ENCODE results near the gene CARD11.

The CARD11 gene

DNA sequence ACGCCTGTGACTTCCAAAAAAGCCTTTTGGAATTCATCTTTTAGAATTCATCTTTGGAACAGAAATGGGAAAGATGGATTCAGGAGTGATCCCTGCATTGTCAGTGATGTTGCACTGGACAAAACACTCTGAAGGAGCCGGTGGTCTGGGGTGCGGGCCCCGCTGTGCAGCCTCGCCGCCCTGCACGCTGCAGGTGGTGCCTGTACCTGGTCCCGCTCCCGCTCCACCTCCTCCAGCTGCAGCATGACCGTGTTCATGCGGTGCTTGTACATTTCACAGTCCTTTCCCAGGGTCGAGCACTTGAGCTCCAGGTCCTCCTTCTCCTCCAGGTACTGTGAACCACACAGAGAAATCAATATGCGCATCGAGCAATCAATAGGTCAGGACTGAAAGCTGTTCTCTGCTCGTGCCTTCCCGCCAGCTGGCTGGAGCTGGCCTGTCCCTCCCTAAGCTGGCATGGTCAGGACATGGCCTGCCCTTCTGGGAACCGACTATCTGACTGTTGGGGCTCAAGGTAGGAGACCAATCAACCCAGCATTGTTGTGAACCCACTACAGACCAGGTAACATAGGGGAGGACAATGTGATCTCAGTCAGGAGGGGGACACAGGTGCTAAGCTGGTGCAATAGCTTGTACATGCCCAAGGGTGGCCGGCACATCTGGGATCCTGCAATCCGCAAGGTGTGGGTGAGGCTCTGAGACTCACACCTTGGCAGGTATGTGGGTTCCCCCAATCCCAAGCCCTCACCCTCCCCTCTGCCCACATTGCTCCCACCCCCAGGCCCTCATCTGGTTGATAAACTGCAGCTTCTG is 105.8 kb downstream of the CARD11 start:
- DNase-seq, result no peak

DNA sequence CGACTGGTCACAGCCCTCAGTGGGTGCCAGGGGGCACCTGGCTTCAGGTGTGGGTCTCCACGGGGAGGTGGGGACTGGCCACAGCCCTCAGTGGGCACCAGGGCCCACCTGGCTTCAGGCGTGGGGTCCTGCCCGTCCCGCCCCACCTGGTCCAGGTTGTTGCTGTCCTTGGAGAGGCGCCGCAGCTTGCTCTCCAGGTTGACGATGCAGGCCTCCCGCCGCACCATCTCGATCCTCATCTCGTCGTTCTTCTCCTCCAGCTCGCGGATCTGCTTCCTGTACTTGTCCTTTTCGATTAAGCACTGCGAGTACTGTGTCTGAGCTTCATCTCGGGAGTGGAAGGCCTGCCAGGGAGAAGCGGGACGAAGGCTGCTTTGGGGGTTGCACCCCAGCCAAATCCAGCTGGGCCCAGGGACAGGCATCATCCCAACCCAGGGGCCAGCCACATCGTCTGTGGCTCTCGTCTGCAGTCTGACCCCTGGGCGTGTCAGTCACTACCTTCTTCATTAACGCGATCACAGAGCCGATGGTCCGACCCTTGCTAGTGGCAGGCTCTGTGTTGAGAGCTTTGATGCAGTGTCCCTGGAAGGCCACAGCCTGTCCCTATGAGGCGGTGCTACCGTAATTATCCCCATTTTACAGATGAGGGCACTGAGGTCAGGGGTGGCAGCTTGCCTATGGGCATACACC is 106.6 kb downstream of the CARD11 start:
- DNase-seq, result no peak

DNA sequence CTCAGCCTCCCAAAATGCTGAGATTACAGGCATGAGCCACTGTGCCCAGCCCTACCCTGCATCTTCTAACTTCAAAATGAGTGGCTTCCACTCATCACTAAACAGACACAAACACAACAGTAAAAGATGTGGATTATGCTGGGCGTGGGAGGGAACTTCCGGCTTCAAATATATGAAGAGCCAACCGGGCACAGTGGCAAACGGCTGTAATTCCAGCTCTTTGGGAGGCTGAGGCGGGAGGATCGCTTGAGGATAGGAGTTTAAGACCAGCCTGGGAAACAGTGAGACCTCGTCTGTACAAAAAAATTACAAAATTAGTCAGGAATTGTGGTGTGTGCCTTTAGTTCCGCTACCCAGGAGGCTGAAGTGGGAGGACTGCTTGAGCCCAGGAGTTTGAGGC is 107.4 kb downstream of the CARD11 start:
- DNase-seq, result no peak

DNA sequence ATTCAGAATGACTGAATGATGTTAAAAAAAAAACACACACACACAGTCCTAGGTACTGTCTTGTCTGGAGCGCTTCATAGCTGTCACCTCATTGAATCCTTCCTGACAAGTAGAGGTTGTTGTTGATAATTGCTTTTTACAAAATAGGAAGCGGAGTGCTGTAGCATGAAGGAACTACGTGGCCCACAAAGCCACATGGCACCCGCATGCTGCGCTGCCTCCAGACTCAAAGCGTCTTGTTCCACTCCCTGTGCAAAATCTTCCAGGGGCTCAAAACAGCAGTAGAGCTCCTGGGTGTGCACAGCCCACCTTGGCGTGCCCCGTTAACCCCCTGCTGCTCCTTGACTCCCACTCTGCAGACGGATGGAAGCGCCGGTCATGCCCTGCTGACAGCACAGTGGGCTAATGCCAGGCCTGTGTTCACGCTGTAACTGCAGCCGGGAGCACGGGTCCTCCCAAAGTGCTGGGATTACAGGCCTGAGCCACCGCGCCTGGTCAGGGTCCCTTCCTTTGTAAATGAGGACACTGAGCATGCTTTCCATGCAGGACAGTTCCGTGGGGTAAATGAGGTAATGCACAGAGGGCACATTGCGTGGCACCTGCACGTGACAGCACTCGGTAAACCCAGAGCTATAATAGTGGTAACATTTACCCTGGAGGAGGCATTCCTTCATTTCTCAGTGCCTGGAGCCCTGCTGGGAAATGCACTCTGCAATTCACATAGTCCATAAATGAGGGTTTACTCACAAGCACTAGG is 108.5 kb downstream of the CARD11 start:
- DNase-seq, result no peak

DNA sequence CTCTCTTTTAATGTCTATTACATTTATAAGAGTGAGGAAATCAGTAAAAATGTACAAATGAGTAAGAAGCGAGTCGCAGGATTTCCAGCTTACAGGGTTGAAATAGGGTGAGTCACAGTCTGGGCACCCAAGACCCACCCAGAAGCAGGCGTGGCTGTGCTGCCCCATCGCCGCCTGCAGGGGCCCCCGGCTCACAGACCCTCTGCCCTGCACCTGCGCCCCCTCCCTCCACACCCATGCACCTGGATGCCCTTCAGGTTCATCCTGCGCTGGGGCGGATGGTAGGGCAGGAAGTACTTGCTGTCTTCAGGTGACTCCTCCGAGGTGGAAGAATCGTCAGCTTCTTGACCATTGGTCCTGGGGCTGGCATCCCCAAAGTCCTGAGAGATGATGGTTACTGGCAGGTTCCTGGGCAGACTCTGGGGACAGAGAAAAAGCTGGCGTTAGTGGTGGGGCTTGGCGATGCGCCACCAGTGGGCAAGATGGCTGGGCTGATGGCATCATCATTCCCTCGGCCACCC is 109.4 kb downstream of the CARD11 start:
- DNase-seq, result no peak

DNA sequence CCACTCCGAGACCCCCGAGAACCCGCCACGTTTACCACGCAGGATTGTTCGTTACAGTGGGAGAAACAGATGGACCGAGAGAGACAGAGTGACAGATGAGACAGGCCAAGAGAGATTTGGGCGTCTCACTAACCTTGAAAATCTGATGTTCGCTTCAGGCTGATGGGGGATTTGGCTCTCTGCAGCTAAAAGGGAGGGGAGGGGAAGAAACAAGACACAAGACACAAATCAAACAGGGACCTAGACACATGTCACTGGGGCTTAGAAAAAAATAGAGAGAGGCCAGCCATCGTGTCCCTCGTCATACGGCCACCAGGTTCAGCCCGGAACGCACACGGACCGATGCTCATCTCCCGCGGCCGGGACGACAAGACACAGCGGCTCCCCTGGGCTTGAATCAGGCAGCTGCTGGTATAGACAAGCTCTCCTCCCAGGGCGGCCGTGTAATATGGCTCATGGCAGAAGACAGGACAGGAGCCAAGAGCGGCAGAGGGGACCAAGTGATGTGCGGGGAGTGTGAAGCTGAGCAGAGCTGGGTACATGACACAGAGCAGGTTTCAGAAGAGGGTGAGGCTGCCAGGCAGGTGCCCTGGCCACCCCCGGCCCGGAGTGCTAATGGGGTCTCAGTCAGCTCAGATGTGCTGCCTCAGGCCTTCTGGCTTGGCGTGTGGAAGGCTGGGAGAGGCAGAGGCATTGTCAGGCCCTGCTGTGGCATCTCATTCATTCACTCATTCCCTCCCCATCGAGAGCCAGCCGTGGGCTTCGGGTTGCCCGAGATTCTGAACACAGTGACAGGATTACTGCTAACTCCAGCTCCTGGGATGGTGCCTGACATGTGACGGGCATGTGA is 111.0 kb downstream of the CARD11 start:
- DNase-seq, result no peak

DNA sequence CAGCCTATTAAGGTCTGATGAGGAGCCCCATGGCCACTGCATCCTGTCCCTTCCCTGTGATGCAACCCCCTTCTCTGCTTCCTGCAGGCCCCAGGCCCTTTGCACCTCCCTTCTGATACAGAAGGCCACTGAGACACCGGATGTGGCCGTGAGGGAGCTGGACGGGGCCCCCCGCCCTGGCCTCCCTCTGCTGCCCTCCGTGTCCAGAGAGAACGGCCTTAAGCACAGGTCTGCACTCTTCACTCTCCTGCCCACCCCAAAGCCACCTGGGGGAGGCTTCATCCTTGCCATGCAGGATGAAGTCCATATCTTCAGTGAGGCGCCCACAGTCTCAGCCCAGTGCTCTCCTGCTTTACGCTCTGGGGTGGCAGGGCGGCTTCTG is 112.6 kb downstream of the CARD11 start:
- DNase-seq, result no peak

DNA sequence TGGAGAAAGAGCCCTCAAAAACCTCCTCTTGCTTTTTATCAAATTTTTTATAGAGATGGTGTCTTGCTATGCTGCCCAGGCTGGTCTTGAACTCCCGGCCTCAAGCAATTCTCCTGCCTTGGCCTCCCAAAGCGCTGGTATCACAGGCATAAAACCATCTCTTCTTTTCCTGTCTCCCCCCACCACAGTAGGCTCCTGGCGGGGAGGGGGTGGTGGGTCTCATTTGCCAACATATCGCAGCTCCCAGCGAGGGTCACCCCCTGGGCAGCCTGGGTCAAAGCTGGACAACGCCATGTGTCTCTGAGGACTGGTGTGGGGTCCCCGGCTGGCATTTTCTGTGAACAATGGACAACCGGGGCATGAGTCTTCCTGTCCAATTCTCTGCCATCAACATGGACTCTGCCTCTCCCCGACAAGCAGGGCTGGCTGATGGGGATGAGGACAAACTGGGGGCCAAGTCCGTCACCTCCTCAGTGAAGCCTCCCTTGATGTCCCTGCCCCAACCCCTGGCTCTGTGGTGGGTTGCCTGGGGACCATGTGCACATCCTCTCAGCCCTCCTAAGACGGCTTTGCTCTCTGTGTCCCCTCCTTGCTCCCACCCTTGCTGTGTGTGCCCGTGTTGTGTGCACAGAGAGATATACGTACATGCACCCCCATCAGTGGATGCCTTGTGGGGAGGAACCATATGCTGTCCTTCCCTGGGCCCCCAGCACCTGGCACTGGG is 113.2 kb downstream of the CARD11 start:
- no peak for DNase-seq

DNA sequence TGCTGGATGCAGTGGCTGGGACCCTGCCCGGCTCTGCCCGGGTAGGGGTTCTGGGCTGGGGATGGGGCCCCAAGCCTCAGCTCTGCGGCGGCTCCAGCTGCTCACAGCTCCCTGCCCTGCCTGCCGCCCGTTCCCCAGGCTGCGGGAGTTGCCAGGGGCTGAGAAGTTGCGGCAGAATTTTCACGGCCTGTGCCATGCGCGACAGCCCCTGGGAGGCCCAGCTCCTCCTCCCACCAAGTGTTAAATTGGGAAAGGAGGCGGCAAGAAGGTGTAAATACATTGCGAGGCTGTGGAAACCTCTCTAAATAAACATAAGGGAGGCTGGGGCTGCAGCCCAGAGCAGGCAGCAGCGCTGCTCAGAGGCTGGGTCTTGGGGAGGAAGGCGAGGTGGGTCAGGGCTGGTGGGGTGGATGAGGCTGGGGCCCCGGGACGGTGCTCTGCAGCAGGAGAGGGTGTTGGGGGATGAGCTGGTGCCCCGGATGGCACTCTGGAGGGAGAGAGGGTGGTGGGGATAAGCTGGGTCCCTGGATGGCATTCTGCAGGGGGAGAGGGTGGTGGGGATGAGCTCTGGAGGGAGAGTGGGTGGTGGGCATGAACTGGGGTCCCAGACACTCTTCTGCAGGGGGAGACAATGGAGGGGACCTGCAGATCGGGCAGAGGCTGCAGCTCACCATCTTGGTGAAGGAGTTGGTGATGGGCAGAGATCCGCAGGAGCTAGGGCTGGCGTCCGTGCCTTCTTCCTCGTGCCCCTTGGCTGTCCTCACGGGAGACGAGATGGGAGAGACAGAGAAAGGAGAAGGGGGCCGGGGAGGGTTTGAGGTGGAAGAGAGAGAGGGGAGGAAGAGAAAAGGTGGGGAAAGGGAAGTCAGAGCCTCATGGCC is 114.1 kb downstream of the CARD11 start:
- no peak for DNase-seq

DNA sequence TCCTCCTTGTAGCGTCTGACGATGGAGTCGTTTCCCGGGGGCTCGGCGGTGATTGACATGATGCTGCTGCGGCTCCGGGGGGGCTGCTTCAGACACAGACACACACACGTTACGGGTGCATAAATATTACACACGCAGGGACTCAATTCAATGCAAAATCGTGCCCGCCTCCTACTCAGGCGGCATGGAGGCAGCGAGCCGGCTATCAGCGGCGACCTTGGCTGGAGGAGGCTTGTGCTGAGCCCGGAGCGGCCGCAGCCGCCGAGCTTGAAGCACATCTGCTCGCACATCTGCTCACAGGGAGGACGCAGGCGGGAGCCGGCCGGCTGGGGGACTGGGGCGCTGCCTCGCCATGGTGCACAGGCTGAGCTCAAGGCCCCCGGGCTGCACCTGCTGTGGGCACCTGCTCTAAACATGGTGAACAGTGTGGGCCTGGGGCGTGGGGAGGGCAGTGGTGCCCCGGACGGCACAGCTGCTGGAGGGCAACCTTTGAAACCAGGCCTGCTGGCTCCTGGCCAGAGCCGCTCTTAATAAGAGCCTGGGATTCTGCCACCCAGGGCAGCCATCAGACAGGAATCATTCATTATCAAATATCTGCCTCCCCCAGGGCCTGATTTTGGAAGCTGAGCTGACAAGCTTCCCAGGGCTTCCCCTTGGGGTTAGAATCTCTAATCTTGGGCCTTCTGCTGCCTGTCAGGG is 114.9 kb downstream of the CARD11 start:
- no peak for DNase-seq

DNA sequence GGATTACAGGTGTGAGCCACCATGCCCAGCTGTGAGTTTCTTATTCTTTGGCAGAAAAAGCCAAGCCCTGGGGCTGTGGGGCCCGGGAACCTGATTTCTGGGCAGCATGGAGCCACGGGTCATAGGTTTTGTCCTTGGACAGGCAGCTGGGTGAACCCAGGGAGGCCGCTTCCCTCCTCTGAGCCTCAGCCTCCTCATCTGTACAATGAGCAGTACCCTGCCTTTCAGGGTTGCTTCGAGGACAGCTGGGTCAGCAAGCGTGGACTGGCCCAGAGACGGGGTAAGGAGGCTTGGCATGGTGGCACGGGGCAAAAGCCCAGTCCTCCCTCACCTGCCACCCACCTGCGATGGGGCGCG is 115.4 kb downstream of the CARD11 start:
- DNase-seq, result no peak

DNA sequence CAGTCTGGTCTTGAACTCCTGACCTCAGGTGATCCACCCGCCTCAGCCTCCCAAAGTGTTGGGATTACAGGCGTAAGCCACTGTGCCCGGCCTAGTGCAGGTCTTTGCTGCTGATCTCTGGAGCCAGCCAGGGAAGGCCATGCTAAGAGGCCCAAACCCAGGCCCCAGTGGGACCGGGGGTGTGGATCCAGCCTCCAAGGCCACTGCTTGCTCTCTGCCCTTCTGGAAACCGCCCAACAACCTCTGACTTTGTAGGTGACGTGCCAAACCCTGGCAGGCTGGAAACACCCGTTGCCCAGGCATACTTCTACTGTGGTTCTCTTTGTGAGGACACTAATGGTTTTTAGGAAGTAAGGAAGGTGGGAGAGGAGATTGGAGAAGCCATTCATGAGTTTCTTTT is 116.1 kb downstream of the CARD11 start:
- DNase-seq, result no peak

DNA sequence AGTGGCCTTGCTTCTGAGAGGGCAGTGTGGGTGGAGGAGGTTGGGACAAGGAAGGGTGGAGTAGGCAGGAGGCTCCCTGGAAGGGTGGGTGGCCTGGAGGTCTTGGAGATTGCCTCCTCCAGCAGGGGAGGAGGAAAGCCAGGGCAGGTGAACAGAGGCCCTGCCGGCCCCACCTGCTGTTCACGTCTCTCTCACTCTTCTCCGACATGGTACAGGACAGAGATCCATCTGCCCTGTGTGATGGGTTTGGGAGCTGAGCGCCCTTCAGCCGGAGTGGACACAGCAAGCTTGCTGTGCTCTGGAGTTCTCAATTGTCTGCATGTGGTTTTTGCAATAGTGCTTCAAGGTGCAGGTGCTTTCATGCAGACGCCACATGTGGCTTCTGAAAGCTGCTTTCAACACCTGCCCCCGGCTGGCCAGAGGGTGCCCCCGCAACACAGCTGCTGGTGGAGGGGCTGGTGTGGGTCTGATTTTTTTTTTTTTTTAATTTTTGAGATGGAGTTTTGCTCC is 116.7 kb downstream of the CARD11 start:
- no peak for DNase-seq

DNA sequence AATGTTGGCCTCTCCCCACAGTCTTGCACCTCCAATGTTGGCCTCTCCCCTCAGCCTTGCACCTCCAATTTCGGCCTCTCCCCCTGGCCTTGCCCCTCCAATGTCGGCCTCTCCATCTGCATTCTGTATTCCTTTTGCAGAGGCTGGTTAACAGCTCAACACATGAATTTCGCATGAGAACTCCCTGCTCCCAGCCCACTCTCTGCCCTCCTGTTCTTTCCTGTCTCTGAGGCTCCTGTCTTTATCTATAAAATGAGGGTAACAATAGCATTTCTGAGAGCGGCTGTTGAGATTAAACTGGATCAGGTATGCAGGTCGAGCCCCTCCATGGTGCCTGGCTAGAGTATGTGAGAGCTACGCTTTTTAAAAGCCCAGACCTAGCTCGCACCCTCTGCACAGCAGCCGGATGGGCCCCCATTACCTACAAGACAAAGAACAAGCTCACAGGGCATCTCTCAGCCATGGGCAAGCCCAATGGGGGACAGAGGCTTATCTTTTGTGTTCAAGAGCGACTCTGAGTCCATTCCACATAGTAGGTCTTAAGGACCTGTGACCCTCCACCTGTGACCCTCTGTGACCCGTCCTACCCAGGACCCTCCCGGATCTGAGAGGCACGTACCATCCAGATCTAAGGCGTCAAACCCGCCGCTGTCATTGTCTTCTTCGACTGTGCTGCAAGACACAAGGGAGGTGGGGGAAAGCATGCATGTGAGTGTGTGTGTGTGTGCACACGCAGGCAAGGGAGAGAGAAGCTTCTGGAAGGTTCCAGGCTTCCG is 117.4 kb downstream of the CARD11 start:
- no peak for DNase-seq

DNA sequence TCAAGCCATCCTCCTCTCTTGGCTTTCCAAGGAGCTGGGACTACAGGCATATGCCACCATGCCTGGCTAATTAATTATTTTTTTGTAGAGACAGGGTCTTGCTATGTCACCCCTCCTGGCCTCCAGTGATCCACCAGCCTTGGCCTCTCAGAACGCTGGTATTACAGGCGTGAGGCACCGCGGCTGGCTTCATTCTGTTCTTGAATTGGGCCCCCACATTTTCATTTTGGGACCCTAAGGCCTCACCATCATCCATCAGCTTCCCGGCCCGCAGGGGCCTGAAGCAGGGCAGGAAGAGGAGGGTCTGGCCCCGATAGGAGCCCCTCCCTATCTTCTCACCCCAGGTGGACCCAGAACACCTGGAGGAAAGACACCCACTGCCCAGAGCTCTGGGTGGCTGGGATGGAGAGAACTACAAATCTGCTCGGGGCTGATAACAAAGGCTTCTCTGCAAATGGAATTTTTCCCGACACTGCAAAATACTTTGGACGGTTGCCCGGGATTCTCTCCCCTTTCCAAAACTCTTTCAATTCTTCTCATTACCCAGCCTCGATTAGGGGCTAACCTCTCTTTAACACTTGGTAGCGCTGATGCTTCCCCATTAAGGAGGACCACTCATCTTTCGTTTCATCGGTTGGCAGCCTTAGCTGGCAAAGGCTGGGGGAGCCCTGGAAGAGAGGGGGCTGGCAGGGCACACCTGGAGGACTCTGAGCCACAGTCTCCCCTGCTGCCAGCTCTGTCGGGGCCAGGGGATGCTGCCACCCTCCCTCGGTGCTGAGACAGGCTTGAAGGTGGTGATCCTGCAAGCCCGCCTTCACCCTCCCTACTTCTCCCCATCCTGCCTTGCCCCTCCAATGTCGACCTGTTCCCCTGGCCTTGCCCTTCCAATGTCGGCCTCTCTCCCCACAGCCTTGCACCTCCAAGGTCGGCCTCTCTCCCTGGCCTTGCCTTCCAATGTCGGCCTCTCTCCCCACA is 118.5 kb downstream of the CARD11 start:
- no peak for DNase-seq

DNA sequence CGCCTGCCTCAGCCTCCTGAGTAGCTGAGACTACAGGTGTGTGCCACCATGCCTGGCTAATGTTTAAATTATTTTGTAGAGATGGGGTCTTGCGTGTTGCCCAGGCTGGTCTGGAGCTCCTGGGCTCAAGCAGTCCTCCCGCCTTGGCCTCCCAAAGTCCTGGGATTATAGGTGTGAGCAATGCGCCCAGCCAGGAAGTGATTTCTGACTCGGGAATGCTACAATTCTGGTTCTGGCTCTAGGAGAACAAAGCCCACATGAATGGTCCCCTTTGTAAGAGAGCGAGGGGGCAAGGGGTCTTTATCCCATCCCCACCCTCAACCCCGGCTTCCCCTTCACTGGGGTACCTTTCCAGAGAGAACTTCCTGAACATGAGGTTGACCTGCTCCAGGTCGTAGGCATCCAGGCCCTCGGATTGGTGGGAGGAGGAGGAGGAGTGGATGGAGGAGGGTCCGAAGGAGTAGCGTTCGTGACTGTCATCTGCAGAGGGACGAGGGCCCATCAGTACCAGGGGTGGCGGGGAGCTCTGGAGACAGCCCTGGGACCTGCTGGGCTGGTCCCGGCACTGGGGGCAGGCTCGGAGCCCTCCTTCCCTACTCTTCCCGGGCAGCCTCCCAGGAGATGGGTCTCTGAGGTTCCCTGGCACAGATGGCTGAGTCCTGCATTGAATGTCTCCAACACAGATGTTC is 119.6 kb downstream of the CARD11 start:
- no peak for DNase-seq

DNA sequence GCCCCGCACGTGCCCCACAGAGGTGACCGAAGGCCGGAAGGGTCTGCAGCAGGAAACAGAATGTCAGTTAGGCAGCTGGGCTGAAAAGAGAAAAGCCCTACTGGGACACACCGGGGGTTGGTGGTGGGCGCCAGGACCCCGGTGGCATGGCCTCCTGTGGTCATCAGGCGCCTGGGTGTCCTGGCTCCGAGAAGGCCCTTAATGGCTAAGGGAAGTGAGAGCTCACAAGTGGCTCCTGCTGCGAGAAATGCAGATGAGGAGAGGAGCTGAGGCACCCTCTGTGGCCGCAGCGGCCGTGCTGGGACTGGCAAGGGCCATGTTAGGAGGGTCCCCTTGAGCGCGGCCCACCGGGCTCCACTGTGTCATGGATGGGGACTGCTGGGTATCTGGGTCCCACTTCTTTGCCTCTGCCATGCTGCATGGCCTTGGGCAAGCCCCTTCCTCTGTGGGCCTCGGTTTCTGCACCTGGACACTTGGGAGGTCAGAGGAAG is 120.3 kb downstream of the CARD11 start:
- DNase-seq, result no peak
